ENCODE data around the gene THYN1. TPM values are rescaled to one million over a fixed set of nuclear protein-coding genes. Genes with fewer than 3 reads are reported as not detected.

THYN1 gene
- total RNA-seq, 1 experiment from 2014 or later = 56.6 TPM

GRCh38 chr11:134290646-134291045 is 37.5 kb upstream of the THYN1 start:
- TF ChIP-seq EZH2 (IDR thresholded peaks at IDR 0.05; ENCODE audit: low read length, unreplicated experiment) (no peak), EZH2phosphoT487 (IDR thresholded peaks at IDR 0.05; ENCODE audit: borderline replicate concordance, low read length) (no peak), CTCF (conservative IDR thresholded peaks at IDR 0.05; ENCODE audit: low read depth, low read length) (no peak)
- H3K4me2 ChIP-seq (ENCODE audit: low read length) = no peak overlapping the region
- ChIA-PET POLR2A (ENCODE audit: unreplicated experiment) (no interaction called here), CTCF (no interaction called here)
- H3K79me2 ChIP-seq (ENCODE audit: low read length) = no peaks in the 10 kb centered on the region
- intact Hi-C loops (cut with micrococcal nuclease) = no loop called here
- H3K27me3 ChIP-seq (ENCODE audit: low read length) = peaks cover 52% of the 10 kb centered on the region
- no peak overlapping the region for H2AFZ ChIP-seq (ENCODE audit: low read length)
- BruUV-seq (replicated peaks) = no TSS peak
- H3K9ac ChIP-seq (ENCODE audit: low read length) = no peak overlapping the region
- H3K36me3 ChIP-seq (ENCODE audit: low read depth, low read length) = no peaks in the 10 kb centered on the region
- H3K27ac ChIP-seq (ENCODE audit: low read length) = no peak overlapping the region
- H4K20me1 ChIP-seq (ENCODE audit: low read length) = no peaks in the 10 kb centered on the region
- no peaks in the 10 kb centered on the region for H3K9me3 ChIP-seq (ENCODE audit: low read length)
- no peak for DNase-seq
- no peaks in the 10 kb centered on the region for H3K9me2 ChIP-seq (replicated peaks; ENCODE audit: low read length)
- ATAC-seq = no peak
- no peaks in the 10 kb centered on the region for H3F3A ChIP-seq (ENCODE audit: low read length, unreplicated experiment)
- H3K4me1 ChIP-seq (ENCODE audit: insufficient read depth, low read length) = no peaks in the 10 kb centered on the region
- no peak overlapping the region for H3K4me3 ChIP-seq (ENCODE audit: low read length)

- TF ChIP-seq EZH2phosphoT487 (IDR thresholded peaks at IDR 0.05; ENCODE audit: borderline replicate concordance, low read length) = no peak
- no peak for TF ChIP-seq EZH2 (IDR thresholded peaks at IDR 0.05; ENCODE audit: low read length, unreplicated experiment)
- no peak for TF ChIP-seq CTCF (conservative IDR thresholded peaks at IDR 0.05; ENCODE audit: low read depth, low read length)
- no peak overlapping the region for H3K27ac ChIP-seq (ENCODE audit: low read length)
- H3K36me3 ChIP-seq (ENCODE audit: low read depth, low read length) = no peaks in the 10 kb centered on the region
- no peaks in the 10 kb centered on the region for H3K9me3 ChIP-seq (ENCODE audit: low read length)
- no peaks in the 10 kb centered on the region for H3K4me1 ChIP-seq (ENCODE audit: insufficient read depth, low read length)
- H3K9ac ChIP-seq (ENCODE audit: low read length) = no peak overlapping the region
- H3K9me2 ChIP-seq (replicated peaks; ENCODE audit: low read length) = no peaks in the 10 kb centered on the region
- POLR2A ChIA-PET (ENCODE audit: unreplicated experiment) = no interaction called here
- no TSS peak for BruUV-seq (replicated peaks)
- H3F3A ChIP-seq (ENCODE audit: low read length, unreplicated experiment) = no peaks in the 10 kb centered on the region
- ATAC-seq (no peak), DNase-seq (no peak)
- H4K20me1 ChIP-seq (ENCODE audit: low read length) = no peaks in the 10 kb centered on the region
- intact Hi-C loops (cut with micrococcal nuclease) = no loop called here
- no peak overlapping the region for H3K4me3 ChIP-seq (ENCODE audit: low read length)
- no peaks in the 10 kb centered on the region for H3K79me2 ChIP-seq (ENCODE audit: low read length)
- H3K27me3 ChIP-seq (ENCODE audit: low read length) = peaks cover 44% of the 10 kb centered on the region
- CTCF ChIA-PET = no interaction called here
- no peak overlapping the region for H2AFZ ChIP-seq (ENCODE audit: low read length)
- no peak overlapping the region for H3K4me2 ChIP-seq (ENCODE audit: low read length)
Observed at GRCh38 chr11:134289789-134290188, 36.6 kb upstream of the THYN1 start.

- H3K36me3 ChIP-seq (ENCODE audit: low read depth, low read length) = no peaks in the 10 kb centered on the region
- DNase-seq = no peak
- no TSS peak for BruUV-seq (replicated peaks)
Observed at GRCh38 chr11:134289167-134289566, 36.0 kb upstream of the THYN1 start.

More at GRCh38 chr11:134289167-134289566, 36.0 kb upstream of the THYN1 start:
- CTCF ChIA-PET = no interaction called here
- Histone ChIP-seq H3K27me3 (ENCODE audit: low read length) (peaks cover 38% of the 10 kb centered on the region), H3K4me2 (ENCODE audit: low read length) (no peak overlapping the region), H3K27ac (ENCODE audit: low read length) (no peak overlapping the region), H3K79me2 (ENCODE audit: low read length) (no peaks in the 10 kb centered on the region), H3K4me3 (ENCODE audit: low read length) (no peak overlapping the region), H3K4me1 (ENCODE audit: insufficient read depth, low read length) (no peaks in the 10 kb centered on the region), H2AFZ (ENCODE audit: low read length) (no peak overlapping the region), H3K9me2 (replicated peaks; ENCODE audit: low read length) (no peaks in the 10 kb centered on the region), H3F3A (ENCODE audit: low read length, unreplicated experiment) (no peaks in the 10 kb centered on the region), H3K9ac (ENCODE audit: low read length) (no peak overlapping the region), H4K20me1 (ENCODE audit: low read length) (no peaks in the 10 kb centered on the region), H3K9me3 (ENCODE audit: low read length) (no peaks in the 10 kb centered on the region)
- POLR2A ChIA-PET (ENCODE audit: unreplicated experiment) = no interaction called here
- intact Hi-C loops (cut with micrococcal nuclease) = no loop called here
- TF ChIP-seq EZH2phosphoT487 (IDR thresholded peaks at IDR 0.05; ENCODE audit: borderline replicate concordance, low read length) (no peak), EZH2 (IDR thresholded peaks at IDR 0.05; ENCODE audit: low read length, unreplicated experiment) (no peak), CTCF (conservative IDR thresholded peaks at IDR 0.05; ENCODE audit: low read depth, low read length) (no peak)
- no peak for ATAC-seq

Measured in PC-3 (cell line).